ENCODE data around the gene ACBD4. TPM values are rescaled to one million over a fixed set of nuclear protein-coding genes. Genes with fewer than 3 reads are reported as not detected.

Gene ACBD4
- total RNA-seq, 2 experiments from 2014 or later, result 12.4 to 12.6 TPM

DNA sequence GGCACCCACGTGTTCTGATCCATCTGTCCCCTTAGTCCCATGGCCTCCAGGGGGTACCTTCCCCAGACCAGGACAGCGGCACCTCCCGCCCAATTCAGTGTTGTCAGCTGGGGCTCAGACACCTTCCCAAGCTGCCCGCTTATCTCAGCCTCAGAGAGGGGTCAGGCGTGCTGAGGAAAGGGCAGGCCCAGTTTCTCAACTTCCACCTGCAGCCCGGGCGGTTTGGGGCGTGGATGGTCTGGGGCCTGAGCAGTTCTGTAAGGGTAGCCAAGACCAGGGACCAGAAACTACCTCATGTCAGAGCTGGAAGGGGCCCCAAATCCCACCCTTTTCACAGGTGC, 8.3 kb upstream of the ACBD4 start:
- POLR2A ChIA-PET, result no interaction called here
- no peak overlapping the region for H3K4me3 Mint-ChIP-seq
- ATAC-seq (no peak), DNase-seq (no peak)
- H3K36me3 Mint-ChIP-seq (ENCODE audit: low read depth), result no peaks in the 10 kb centered on the region
- no peaks in the 10 kb centered on the region for H3K27me3 Mint-ChIP-seq
- H3K4me1 Mint-ChIP-seq (ENCODE audit: low read depth), result no peaks in the 10 kb centered on the region
- intact Hi-C loops (cut with micrococcal nuclease), result no loop called here
- no peaks in the 10 kb centered on the region for H3K9me3 Mint-ChIP-seq
- no peak overlapping the region for H3K27ac Mint-ChIP-seq
- CTCF ChIA-PET, result interaction anchor here (0.7 to 1.1 kb wide), 4 partner anchors 8 to 249 kb away, joined by 3 read pairs; partner anchors contain the start of gene ACBD4
- TF ChIP-seq, protein P1, sequence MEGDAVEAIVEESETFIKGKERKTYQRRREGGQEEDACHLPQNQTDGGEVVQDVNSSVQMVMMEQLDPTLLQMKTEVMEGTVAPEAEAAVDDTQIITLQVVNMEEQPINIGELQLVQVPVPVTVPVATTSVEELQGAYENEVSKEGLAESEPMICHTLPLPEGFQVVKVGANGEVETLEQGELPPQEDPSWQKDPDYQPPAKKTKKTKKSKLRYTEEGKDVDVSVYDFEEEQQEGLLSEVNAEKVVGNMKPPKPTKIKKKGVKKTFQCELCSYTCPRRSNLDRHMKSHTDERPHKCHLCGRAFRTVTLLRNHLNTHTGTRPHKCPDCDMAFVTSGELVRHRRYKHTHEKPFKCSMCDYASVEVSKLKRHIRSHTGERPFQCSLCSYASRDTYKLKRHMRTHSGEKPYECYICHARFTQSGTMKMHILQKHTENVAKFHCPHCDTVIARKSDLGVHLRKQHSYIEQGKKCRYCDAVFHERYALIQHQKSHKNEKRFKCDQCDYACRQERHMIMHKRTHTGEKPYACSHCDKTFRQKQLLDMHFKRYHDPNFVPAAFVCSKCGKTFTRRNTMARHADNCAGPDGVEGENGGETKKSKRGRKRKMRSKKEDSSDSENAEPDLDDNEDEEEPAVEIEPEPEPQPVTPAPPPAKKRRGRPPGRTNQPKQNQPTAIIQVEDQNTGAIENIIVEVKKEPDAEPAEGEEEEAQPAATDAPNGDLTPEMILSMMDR (IDR thresholded peaks at IDR 0.05), result no peak

DNA sequence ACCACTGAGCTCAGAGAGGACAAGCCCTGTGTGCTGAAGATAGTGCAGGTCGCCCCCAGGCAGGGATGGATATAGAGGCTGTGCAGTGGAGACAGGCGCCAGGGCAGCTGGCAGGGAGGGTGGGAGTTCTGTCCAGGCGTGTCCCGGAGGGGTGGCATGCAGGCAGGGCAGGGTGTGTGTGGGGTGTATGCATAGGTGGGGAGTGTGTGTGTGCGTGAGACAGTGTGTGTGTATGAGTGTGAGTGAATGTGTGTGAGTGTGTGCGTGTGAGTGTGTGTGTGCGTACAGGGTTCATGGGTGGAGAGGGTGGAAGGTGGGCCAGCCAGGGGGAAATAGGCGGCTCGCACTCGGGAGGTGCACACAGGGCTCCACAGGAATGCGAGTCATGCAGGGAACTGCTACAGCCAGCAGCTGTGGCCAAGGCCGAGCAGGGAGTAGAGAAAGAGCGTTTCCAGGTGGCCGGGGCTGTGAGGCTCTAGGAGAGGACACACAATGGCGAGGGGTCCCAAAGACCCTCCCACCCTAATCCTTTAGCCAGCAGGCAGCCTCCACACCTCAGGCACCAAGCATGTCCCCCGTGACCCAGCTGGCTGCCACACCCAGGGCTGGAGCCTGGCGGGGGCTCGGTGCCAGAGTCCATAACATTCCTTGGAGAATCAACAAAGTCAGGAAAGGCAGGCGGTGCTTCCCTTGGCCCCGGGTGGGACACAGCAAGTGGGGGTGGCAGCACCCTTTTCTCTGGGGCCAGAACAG, 7.8 kb upstream of the ACBD4 start:
- no peak for DNase-seq
- H3K27ac Mint-ChIP-seq, result no peak overlapping the region
- POLR2A ChIA-PET, result no interaction called here
- CTCF ChIA-PET, result interaction anchor here (0.8 to 1.1 kb wide), 3 partner anchors 8 to 250 kb away, joined by 3 read pairs; partner anchors contain the start of gene ACBD4
- no peak for ATAC-seq
- H3K4me1 Mint-ChIP-seq (ENCODE audit: low read depth), result no peaks in the 10 kb centered on the region
- no peaks in the 10 kb centered on the region for H3K27me3 Mint-ChIP-seq
- H3K9me3 Mint-ChIP-seq, result no peaks in the 10 kb centered on the region
- H3K4me3 Mint-ChIP-seq, result no peak overlapping the region
- TF ChIP-seq, protein P1 (IDR thresholded peaks at IDR 0.05), result no peak
- intact Hi-C loops (cut with micrococcal nuclease), result no loop called here
- H3K36me3 Mint-ChIP-seq (ENCODE audit: low read depth), result no peaks in the 10 kb centered on the region

DNA sequence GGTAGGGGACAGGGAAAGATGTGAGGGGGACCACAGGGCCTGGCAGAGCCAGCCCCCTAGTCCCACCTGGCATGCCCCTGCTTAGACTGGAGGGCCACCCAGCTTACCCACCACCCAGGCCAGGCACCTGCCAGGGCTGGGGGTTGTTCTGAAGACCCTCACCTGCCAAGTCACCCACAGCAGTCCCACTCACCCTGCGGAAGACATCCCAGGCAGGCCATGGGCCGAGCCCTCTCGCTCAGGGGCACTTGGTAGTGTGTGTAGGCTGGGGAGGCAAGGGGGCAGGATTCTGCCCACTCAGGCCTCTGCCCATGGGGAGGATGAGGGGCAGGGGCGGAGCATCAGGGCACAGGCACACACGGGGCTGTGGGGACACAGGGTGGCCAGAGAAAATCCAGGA, 7.2 kb upstream of the ACBD4 start:
- POLR2A ChIA-PET, result no interaction called here
- no peaks in the 10 kb centered on the region for H3K4me1 Mint-ChIP-seq (ENCODE audit: low read depth)
- no peaks in the 10 kb centered on the region for H3K27me3 Mint-ChIP-seq
- H3K4me3 Mint-ChIP-seq, result no peak overlapping the region
- intact Hi-C loops (cut with micrococcal nuclease), result no loop called here
- no peaks in the 10 kb centered on the region for H3K36me3 Mint-ChIP-seq (ENCODE audit: low read depth)
- DNase-seq, result no peak
- H3K9me3 Mint-ChIP-seq, result no peaks in the 10 kb centered on the region
- H3K27ac Mint-ChIP-seq, result no peak overlapping the region
- TF ChIP-seq, protein P1 (IDR thresholded peaks at IDR 0.05), result no peak
- CTCF ChIA-PET, result interaction anchor here (1.1 to 1.4 kb wide), 2 partner anchors 29 to 69 kb away, joined by 3 to 4 read pairs; no protein-coding TSS in a partner anchor
- no peak for ATAC-seq

DNA sequence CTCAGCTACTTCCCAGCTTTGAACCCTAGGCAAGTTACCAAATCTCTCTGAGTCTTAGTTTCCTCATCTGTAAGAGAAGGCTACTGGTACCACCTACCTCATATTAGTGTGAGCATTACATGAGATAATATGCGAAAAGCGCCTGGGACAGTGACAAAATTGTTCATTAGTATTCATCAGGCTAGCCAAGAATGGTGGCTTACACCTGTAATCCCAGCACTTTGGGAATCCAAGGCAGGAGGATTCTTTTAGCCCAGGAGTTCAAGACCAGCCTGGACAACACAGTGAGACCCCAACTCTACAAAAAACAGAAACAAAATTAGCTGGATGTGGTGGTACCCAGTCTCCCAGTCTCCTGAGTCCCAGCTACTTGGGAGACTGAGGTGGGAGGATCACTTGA, 6.5 kb upstream of the ACBD4 start:
- Mint-ChIP-seq H3K4me3 (no peak overlapping the region), H3K4me1 (ENCODE audit: low read depth) (peaks cover 3% of the 10 kb centered on the region), H3K9me3 (no peaks in the 10 kb centered on the region), H3K36me3 (ENCODE audit: low read depth) (no peaks in the 10 kb centered on the region), H3K27me3 (no peaks in the 10 kb centered on the region), H3K27ac (no peak overlapping the region)
- POLR2A ChIA-PET, result no interaction called here
- no peak for DNase-seq
- TF ChIP-seq, protein P1 (IDR thresholded peaks at IDR 0.05), result no peak
- intact Hi-C loops (cut with micrococcal nuclease), result no loop called here
- ATAC-seq, result no peak
- CTCF ChIA-PET, result interaction anchor here (1.2 to 1.4 kb wide), 3 partner anchors 30 to 90 kb away, joined by 3 to 4 read pairs (median 4); no protein-coding TSS in a partner anchor

DNA sequence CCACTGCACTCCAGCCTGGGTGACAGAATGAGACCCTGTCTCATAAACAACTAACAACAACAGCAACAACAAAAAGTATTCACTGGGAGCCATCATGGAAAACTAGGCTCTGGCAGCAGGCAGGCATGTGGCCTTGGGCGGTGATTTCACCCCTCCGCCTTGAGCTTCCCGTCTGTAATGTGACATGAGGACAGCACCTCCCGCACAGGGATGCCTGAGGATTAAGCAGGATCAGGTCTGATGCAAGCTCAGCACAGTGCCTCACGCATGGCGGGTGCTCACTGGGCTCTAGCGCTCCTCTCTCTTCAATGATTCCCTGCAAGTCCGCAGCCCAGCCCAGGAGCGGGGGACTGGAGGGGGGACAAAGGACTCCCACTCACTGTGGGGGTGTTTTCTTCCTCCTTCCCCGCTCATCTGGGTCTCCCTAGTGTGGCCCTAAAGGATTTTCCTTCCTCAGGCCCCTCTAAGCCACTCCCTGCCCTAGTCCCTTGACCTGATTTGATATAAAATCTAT, 6.0 kb upstream of the ACBD4 start:
- H3K27me3 Mint-ChIP-seq, result no peaks in the 10 kb centered on the region
- peaks cover 3% of the 10 kb centered on the region for H3K4me1 Mint-ChIP-seq (ENCODE audit: low read depth)
- H3K27ac Mint-ChIP-seq, result no peak overlapping the region
- no peak for ATAC-seq
- ChIA-PET CTCF (interaction anchor here (1.2 to 1.4 kb wide), 3 partner anchors 30 to 89 kb away, joined by 3 to 4 read pairs (median 4); no protein-coding TSS in a partner anchor), POLR2A (no interaction called here)
- TF ChIP-seq, protein P1 (IDR thresholded peaks at IDR 0.05), result no peak
- no peak for DNase-seq
- intact Hi-C loops (cut with micrococcal nuclease), result no loop called here
- no peak overlapping the region for H3K4me3 Mint-ChIP-seq
- no peaks in the 10 kb centered on the region for H3K9me3 Mint-ChIP-seq
- no peaks in the 10 kb centered on the region for H3K36me3 Mint-ChIP-seq (ENCODE audit: low read depth)

All from activated CD8-positive, alpha-beta T cell treated with anti-CD3 and anti-CD28 coated beads for 36 hours (primary cell).